EL (cell line): Measurements from ENCODE around the gene CNTNAP5.
A peak's percentile ranks its signal among the peaks of the same experiment; 100 is the strongest.
"Not testable (repeated sequence)": the region's sequence is repeated elsewhere in the genome, so short reads cannot be mapped to it uniquely, and the experiment has no call there.

Source experiments
- DNase-seq: peaks from one replicate; pipeline ENCODE4 v3.0.0-alpha.2; 2016

CNTNAP5 gene

DNA sequence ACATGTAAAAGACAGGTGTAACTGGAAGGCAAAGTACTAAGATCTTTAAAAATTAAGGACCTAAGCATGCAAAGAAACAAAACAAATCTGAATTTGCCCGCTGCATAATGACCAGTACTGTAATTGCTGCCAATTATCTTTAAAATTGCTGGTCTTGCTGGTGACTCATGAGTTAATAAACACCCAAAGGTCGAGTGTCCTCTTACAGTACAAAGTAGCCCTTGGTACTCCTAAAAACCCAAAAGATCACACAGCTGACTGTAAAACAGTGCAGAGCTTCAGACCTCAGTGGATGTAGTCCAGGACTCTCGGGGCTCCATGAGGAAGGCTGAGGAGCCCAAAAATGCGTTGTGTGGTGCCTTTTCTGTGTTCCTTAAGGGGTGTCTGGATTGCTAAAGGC is 308.7 kb downstream of the CNTNAP5 start:
- no peak for DNase-seq

DNA sequence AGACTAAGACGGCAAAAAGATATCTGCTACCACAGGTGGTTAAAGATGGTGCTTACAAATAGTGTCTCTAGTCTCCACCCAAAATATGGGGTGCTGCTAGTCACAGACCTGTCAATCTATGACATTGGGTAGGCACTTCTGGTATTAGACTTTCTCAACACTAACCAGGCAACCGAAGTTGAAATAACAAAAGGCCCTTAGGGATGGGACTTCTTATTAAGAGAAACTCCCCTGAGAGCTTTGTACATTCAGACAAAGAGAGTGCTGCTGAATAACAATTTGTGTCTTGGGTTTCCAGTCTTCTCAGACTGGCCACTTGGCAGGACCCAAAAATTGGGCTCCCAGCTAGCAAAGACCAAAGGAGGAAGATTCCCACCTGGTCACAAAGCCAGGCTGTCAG is 310.0 kb downstream of the CNTNAP5 start:
- DNase-seq, result no peak

- DNase-seq, result no peak
These were observed 314.6 kb downstream of the CNTNAP5 start for GRCh38 chr2:124339709-124340108.

DNA sequence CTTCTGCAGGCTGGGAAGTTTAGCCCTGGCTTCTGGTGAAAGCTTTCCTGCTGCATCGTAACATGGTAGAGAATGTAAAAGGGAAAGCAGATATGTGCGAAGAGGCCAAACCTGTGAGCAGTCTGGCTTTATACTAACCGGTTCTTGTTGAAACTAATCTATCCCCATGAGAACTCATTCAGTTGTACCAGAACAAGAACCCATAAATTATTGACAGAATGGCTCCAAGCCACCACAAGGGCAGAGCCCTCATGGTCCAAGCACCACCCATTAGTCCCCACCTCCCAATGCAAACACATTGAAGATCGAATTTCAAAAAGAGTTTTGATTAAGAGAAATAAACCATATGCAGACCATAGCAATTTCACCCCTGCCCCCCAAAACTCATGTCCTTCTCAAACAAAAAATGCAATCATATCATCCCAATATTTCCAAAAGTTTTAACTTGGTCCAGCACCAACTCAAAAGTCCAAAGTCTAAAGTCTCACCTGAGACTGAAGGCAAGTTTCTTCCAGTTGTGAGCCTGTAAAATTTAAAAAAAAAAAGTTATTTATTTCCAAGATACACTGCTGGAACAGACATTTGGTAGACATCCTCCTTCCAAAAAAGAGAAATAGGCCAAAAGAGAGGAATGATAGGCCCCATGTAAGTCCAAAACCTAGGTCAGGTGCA is 318.9 kb downstream of the CNTNAP5 start:
- DNase-seq, result no peak

DNA sequence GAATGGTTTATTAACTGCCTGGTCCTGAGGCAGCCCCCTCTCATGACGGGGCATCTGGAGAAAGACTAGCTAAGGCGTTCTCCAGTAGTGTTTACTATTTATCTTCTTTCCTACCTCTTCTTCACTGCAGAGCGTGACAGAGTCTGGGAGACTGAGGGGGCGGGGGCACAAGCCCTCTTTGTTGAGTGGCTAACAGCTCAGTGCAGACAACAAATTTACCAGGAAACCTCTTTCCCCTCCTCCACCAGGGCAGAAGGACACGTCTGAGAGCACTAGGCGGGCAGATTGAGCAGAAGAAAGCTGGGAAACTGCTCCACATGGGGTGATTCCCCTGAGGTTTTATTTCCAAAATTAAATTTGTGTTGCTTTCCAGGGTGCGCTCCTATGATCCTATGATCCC is 322.1 kb downstream of the CNTNAP5 start:
- no peak for DNase-seq

GRCh38 chr2:124353656-124354055 is 328.6 kb downstream of the CNTNAP5 start:
- DNase-seq, result no peak

DNA sequence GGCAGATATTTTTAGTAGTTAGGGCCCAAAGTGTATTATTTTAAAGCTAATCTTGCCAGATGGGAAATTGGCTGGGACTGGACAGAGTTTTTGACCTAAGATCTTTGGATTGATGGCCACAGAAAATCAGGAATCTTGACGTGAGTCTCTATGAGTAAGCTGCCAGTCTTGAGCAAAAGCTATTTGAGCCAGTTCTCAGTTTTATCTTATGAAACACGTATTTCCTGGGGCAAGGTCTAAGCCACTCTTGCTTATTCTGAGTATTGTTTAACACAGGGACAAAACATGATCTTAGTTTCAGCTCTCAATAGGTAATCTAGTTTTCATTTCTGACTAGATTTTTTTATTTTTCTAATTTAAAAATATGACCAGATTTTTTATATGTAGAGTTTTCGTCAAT is 329.4 kb downstream of the CNTNAP5 start:
- DNase-seq, result no peak

GRCh38 chr2:124361966-124362365 is 336.9 kb downstream of the CNTNAP5 start:
- DNase-seq, result not testable (repeated sequence)

- no peak for DNase-seq
These were observed 344.1 kb downstream of the CNTNAP5 start for GRCh38 chr2:124369181-124369580.

DNA sequence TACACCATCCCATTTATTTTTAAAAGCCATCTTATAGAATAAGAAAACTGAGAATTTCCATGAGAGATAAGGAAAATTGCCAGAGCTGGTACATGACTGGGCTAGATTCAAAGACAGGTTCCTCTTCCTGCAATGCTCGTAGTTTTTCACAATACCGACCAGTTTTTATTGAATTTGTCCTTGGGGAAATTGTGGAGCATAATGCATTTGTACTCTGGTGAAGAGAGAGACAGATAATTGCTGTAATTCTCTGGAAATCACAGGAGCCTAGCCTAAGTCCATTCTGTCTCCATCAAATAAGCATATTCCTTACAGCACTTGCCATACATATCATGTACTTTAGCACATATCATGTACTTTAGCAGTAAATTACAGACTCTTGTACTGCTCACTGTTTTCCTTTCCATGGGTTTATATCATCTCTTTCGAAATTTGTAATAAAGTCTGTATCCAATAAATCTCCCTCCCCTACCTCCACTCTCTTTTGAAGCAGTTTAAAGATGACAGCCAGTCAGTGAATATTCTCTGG is 355.2 kb downstream of the CNTNAP5 start:
- DNase-seq, result no peak

DNA sequence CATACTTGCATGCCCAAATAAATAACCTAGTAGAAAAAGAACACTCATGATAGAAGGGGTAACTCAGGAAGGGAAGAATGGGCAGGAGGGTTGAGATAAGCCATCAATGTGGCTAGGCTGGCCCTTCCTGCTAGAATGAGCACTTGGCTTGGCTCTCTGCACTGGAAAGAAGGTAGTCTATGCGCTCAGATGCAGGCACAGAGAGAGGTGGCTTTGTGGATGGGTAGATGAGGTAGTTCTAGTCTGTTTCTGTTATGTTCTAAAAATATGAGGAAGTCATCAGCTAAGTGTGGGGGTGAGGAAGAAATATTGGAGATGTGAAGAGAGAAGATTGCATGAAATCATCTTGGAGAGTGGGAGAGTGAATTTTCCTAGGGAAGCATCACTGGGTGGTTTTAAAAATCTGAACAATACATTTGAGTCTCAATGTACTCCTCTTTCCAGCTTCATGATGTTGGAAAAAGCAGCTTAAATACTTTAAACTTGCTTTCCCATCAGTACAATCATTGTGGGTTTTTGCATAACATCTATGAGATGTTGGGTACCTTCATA is 357.1 kb downstream of the CNTNAP5 start:
- DNase-seq, result no peak

GRCh38 chr2:124395961-124396360 is 370.9 kb downstream of the CNTNAP5 start:
- no peak for DNase-seq

GRCh38 chr2:124402274-124402673 is 377.2 kb downstream of the CNTNAP5 start:
- DNase-seq, result no peak

DNA sequence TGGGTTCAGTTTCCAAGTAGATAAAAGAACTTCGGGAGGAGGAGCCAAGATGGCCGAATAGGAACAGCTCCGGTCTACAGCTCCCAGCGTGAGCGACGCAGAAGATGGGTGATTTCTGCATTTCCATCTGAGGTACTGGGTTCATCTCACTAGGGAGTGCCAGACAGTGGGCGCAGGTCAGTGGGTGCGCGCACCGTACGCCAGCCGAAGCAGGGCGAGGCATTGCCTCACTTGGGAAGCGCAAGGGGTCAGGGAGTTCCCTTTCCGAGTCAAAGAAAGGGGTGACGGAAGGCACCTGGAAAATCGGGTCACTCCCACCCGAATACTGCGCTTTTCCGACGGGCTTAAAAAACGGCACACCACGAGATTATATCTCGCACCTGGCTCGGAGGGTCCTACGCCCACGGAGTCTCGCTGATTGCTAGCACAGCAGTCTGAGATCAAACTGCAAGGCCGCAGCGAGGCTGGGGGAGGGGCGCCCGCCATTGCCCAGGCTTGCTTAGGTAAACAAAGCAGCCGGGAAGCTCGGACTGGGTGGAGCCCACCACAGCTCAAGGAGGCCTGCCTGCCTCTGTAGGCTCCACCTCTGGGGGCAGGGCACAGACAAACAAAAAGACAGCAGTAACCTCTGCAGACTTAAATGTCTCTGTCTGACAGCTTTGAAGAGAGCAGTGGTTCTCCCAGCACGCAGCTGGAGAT is 382.9 kb downstream of the CNTNAP5 start:
- DNase-seq, result not testable (repeated sequence)

DNA sequence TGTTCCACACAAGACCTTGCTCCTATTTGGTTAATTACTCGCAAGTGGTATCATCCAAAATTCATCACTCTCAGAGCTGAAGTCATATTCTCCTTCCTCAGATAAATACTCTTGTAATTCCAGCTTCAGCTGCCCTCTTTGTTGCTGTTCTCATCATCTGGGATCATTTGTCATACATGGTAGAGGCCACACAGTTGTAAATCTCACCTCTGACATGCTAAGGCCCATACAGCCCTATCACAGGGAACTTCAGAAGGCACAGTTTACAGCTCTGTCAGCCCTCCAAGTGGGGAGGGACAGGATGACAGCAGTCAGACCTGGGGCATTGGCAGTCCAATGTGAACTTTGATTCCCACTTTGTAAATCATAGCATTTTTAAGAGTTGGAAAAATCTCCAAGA is 399.0 kb downstream of the CNTNAP5 start:
- no peak for DNase-seq

- no peak for DNase-seq
These were observed 401.0 kb downstream of the CNTNAP5 start for GRCh38 chr2:124426122-124426521.

DNA sequence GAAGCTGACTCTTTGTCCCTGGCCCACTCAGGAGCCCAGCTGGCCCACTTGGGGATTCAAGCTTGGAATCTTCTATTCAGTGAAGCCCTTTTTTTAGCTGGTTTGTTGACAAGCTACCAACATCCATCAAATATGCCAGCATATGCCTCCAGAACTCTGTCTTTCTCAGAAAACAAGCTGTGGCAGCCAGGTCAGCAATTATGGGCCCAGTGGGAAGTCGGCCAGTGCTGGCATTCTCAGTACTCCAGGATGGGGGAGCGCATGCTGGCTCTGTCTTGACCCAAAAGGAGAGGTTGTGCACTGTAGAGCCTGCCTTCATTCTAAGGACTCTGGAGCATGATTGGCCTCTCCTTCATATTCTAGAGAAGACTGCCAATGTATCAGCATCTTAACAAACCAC is 401.5 kb downstream of the CNTNAP5 start:
- no peak for DNase-seq

DNA sequence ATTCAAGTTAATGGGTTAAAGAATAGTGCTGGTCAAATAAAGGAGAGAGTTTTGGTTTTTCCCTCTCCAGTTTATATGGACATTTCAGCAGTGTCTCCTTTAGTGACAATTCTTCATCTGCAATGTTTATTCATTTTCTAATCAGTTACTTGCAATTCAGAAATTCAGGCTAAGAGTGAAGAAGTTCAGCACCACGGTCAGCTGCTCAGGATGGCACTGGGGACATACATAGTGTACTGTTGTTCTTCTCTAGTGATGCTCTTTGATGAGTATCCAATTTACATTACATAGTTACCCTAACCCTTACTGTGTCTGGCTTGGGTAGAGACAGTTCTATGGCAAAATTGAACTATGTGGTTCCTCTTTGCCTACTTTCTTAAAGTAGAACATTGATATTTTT is 412.7 kb downstream of the CNTNAP5 start:
- DNase-seq, result no peak

GRCh38 chr2:124450481-124450880 is 425.4 kb downstream of the CNTNAP5 start:
- no peak for DNase-seq

DNA sequence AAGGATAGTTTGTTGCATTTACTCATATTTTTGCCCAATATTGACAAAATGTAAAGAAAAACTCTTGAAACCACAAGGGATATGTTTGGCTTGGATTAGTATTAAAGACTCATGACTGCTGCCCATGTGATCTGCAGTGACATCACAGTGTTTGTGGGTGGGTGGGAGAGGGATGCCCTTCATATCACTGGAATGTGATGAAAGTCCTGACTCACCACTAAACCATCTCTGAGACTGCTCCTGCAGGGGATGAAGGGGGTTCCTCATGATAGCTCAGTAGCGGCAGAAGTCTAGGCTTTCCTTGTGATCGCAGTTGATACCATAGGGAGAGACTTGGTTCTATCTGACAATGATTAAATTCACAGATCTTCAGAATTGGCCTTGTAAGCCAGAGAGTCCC is 451.2 kb downstream of the CNTNAP5 start:
- DNase-seq, result peak; percentile 15

DNA sequence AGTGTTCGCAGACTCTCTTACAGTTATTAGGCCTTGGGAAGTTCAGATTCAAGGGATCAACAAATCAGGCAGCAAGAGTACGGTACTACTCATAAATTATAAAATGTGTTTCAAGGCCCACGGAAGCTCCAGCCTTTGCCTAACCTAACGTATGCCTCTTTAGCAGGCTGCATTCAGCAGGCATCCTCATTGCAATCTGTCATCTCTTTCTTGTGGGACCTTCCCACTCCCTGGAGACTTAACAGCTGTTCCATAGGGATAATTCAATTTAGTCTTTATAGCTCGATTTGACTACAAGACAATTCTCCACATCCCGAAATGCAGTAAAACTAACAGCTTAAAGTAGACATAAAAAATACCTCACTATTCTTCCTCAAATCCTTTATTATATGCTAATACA is 453.7 kb downstream of the CNTNAP5 start:
- DNase-seq, result no peak

- no peak for DNase-seq
These were observed 455.9 kb downstream of the CNTNAP5 start for GRCh38 chr2:124480958-124481357.

DNA sequence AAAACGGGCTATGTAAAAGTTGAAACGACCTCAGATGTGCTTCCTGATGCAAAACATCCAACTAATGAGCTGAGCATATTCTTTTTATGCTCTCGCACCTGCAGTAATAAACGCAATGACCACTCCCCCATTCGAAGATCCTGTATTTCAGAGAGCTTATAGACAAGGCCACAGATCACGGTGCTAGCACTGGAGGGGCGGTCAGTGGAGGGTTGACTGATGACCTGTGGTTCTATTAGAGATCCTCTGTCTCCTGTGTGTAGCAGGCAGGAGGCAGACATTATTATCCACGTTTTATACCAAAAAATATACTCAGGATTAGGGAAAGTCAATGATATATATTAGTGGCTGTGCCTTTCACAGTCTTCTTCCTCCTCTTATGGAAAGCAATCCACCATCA is 457.0 kb downstream of the CNTNAP5 start:
- no peak for DNase-seq

DNA sequence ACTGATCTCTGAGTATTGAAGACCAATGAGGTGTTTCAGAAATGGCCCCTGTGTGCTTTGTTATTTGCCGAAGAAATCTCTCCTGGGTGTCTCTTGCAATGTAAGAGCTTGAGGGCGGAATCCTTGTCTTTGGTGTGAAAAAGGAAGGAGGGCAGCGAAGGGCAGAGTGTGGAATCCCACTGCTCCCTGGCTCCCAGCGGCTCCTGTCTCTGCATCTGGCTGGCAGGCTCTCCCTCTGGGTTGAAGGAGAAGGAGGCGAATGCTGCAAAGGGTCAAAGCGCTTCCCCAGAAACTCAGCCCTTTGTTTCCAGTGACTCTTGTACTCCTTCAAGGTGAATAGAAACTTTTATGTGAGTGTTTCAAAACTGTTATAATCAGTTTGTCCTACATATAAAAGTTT is 457.5 kb downstream of the CNTNAP5 start:
- DNase-seq, result no peak
